CD1c-positive myeloid dendritic cell (primary cell): ENCODE data around the gene WFDC1.
"Not testable (repeated sequence)": the region's sequence is repeated elsewhere in the genome, so short reads cannot be mapped to it uniquely, and the experiment has no call there.

Experiments used
- DNase-seq: peaks from one replicate; pipeline ENCODE4 v3.0.0-alpha.2; 2016; ENCODE audit errors: extremely low spot score

WFDC1 gene

DNA sequence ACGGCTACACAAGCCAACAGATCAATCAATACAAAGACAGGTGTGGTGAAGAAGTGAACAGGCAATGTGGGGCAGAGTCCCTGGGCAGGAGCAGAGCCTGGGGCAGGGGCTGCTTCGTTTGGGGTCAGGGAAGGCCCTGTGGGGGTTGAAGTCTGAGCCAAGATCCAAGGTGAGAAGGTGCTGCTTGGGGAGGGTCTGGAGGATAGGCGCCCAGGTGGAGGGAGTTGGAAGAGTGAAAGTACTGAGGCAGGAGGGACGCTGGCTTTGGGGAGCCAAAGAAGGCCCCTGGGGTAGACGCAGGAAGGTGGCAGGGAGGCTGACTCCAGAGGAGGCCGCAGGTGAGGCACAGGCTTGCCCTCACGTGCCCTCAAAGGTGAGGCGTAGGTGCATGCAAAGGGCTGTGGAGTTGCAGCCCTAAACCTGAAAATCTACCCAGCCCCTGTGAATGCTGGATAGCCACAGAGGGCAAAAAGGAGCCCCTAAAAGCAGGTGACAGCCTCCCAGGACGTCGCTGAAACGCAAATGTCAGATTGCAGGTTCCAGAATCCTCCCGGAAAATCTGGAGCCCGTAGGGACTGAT, 33.3 kb downstream of the WFDC1 start:
- no peak for DNase-seq

DNA sequence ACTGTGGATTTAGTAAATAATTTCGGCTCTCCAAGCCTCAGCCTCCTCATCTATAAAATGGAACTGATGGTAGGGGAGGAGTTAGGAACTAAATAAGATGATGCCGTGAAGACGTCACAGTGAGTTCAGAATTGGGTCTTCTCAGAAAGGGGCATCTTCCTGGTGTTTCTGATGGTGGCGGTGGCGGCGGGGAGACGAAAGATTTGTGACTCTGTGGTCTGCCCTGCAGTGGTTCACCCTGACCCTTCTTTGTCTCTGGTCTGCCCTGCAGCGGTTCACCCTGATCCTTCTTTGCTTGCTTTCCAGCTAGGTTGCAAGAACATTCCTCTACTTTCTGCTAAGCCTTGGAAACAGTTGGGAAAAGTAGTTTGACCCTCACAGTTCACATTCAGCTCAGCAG, 34.3 kb downstream of the WFDC1 start:
- DNase-seq, result no peak

DNA sequence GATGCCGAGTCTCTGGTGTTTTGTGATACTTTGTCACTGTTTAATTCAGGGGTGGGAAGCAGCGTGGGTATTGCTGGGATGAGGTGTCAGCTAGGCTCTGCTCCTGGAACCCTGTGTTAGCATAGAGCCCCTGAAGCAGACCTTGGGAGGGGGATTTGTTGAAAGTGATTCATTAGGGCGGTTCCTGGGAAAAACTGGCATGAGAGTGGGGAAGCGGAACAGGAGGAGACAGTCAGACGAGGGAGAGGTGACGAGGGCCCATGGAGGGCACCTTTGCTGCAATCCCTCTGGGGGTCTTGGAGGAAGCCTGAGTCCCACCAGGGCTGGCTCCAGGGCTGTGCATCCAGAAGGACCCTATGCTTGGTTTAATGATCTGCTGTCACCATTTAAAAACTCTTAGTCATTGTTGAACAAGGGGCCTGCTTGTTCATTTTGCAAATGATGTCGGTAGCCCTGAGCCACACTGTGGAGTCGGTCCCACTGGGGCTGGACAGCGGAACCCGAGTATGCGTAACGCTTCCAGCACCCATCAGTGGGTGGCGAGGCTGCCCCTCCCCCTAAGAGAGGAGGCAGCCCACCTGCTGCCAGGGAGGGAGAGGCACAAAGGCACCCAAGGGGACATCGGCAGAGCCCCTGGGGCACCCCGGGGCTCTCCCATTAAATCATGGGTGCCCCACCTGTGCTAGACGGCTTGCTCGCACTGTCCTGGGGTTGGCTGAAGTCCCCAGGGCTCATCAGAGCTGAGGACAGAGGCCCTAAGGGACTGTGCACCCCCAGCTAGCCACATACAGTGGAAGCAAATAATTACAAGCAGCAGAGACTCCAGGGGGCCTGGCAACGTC, 35.4 kb downstream of the WFDC1 start:
- no peak for DNase-seq

DNA sequence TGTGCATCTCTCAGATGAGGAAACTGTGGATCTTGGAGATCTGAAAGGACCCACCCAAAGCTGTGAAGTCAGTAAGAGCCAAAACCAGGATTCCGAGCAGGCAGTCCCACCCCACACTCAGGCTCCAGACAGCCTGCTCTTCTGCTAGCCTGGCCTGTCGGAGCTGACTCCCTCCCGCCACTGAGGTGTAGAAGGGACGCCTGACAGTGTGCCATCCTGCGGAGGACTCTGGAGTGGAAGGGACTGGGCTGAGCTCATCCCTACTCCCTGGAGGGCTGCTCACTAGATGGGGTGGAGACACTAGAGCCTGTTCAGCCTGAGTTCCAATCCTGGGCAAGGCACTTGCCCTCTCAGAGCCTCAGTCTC, 36.0 kb downstream of the WFDC1 start:
- no peak for DNase-seq

DNA sequence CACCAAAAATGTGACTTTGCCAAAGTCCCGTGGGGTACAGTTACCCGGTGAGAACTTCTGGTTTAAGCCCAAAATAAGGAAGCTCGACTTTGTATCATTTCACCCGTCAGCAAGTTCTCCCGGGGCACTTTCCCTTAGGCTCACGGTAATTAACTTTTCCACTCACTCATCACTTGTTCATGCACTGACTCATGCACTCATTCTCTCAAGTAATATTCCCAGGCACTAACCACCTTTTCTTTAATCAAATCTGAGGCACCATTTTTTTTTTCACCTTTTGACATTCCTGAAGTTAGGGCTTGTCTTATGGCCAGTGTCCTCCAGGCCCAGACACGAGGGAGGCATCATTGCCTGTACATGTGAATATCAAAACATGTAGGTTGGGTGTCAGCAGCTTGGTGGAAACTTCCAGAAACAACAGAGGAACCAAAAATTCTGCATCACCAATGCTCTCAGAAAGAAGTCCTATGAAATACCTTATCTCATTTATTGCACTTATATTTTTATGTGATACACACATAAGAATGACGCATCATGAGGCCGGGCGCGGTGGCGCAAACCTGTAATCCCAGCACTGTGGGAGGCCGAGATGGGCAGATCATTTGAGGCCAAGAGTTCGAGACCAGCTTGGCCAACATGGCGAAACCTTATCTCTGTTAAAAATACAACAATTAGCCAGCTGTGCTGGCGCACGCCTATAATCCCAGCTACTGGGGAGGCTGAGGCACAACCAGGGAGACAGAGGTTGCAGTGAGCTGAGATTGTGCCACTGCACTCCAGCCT, 37.5 kb downstream of the WFDC1 start:
- DNase-seq, result no peak

DNA sequence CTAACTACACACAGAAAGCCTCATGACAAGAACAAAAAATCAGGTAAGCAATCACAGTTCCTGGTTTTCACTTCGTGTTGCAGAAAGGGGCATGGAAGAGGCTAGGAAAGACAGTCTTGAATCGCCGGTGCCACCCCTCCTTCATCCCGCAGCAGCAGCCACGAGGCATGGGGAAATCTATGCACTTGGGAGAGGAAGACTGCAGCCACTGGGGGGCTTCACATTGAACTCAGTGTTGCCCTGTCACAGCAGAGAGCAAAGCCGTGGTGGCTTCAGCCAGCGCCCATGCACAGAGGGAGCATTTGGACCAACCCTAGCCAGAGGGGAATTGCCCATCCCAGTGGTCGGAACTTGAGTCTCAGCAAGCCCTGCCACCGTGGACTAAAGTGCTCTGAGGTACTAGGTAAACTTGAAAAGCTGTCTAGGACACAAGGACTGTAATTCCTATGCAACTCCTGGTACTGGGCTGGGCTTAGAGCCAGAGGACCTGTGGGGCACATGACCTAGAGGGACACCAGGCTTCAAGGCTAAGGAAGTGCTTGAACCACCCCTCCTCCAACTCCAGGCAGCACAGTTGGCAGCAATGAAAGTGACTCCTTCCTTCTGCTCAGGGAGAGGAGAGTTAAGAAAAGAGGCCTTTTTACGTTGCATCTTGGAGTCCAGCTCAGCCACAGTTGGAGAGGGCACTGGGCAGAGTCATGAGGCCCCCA, 38.5 kb downstream of the WFDC1 start:
- no peak for DNase-seq

DNA sequence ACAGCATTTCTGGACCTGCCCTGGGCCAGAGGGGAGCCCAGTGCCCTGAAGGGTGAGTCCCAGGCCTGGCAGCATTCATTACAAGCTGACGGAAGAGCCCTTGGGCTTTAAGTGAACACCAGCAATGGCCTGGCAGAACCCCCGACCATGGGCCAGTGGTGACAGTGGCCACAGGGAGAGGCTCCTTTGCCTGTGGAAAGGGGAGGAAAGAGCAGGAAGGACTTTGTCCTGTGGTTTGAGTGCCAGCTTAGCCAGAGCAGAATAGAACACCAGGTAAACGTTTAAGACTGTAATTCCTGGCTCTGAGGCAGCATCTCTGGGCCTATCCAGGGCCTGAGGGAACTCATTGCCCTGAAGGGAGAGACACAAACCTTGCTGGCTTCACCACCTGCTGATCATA, 39.4 kb downstream of the WFDC1 start:
- no peak for DNase-seq

DNA sequence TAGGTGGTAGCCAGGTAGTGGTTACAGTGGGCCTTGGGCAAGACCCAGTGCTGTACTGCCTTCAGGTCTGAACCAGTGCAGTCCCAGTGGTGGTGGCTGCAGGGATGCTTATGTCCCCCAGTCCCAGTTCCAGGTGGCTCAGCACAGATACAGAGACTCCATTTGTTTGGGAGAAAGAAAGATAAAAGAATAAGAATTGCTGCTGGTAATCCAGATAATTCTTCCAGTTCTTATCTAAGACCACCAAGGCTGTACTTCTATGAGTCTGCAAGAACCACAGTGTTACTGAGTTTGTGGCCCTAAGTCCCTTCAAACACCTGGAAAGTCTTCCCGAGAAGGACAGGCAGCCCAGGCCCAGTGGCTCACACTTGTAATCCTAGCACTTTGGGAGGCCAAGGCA, 39.8 kb downstream of the WFDC1 start:
- DNase-seq, result no peak

DNA sequence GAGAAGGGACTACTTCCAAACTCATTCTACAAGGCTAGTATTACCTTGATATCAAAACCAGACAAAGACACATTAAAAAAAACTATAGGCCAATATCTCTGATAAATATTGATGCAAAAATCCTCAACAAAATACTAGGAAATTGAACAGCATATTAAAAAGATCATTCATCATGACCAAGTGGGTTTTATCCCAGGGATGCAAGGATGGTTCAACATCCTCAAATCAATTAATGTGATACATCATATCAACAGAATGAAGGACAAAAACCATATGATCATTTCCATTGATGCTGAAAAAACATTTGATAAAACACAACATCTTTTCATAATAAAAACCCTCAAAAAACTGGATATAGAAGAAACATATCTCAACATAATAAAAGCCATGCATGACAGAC, 42.6 kb downstream of the WFDC1 start:
- not testable (repeated sequence) for DNase-seq

DNA sequence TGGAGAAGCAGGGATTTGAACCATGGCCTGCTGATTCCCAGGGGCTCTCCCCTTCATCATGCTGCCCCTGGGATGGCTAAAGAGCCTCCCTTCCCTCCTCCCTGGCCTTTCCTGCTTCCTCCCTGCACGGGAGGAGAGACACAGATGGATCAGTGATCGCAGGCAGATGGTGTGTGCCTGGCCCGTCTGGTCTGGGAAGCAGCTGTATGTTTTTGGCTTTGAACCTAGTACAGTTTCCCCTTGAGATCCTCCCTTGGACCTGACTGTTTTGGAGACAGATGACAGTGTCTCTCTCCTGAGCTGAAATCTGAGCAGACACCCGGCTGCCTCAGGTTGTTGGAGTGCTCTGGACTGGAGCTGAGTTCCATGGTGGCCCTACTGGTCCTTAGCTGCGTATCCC, 44.6 kb downstream of the WFDC1 start:
- DNase-seq, result no peak

DNA sequence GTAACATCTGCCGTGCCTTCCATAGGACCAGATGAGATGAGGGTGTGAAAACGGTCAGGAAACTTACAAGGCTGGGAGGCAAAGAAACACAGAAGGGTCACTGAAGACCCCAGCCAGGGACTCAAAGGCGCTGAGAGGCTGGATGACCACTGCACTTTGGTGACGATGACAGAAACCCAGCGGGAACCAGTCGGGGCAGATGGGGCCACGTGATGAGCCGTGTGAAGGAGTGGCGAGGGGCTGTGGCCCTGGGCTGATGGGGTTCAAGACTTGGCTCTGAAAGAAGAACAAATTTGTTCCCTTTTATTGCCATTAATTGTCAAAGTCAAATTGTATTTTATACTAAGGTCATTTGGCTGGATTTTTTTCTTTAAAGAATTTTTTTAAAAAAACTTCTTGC, 45.1 kb downstream of the WFDC1 start:
- DNase-seq, result no peak

DNA sequence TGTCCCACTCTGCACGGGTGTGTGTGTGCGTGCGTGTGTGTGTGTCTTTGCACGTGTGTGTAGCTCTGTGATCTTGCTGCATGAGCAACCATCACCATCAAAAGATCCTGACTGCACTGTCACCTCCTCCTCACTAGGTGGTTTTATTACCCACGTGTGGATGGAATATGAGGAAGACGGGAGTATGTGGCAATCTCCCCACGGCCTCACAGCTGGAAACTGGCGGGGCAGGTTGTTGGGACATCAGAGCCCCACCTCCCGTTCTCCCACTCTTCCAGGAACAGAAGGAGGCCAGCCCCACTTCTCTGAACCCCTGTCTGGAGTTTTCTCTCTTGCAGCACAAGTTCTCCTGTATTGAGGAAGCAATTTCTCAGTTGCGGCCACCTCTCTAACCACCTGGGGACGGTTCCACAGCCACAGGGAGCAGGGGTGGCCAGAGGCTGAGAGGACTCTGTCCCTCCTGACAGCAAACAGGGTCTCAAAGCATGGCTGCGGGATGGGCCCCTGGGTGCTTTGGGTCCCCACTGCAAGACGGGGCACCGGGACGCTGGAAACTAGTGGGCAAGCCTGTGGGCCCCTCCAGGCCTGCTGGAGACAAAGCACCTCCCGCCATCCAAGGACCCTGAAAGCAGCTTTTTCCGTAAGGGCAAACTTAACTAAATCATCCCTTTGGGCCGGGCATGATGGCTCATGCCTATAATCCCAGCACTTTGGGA, 45.8 kb downstream of the WFDC1 start:
- DNase-seq, result peak; percentile 40

DNA sequence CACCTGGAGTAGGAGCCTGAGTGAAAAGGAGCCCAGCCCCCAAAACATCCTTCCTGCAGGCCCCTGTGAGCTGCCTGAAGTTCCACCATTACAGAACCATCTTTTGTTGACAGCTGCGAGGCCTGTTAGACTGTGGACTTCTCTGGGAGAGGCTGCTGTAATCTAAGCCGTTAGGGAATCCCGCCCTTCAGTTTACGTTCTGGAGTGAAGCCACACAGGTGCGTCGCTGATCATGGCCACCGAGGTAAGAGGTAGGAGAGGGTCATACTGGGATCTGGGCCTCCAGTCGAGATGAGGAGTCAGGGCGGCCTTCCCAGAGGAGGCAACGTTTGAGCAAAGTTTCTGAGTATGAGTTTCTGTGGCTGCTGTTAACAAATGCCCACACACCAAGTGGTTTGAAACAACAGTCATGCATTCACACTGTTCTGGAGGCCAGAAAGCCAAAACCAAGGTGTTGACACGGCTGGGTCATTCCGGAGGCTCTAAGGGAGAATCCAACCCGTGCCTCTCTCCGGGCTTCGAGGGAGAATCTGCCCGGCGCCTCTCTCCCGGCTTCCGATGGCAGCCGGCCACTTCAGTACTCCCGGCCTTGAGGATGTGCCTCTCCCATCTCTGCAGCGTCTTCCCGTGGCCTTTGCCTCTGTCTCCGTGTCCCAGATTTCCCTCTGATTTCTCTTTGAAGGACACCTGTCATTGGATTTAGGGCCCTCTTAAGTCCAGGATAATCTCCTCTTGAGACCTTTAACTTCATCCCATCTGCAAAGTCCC, 47.0 kb downstream of the WFDC1 start:
- DNase-seq, result no peak

DNA sequence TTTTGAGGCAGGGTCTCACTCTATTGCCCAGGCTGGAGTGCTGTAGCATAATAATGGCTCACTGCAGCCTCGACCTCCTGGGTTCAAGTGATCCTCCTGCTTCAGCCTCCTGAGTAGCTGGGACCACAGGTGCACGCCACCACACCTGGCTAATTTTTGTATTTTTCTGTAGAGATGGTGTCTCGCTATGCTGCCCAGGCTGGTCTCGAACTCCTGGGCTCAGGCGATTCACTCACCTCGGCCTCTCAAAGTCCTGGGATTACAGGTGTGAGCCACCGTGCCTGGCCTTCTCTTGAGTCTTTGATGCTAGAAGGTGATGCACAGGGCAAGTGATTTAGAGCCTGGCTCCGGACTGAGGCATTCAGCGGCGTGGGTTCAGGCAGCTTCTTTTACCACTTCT, 49.1 kb downstream of the WFDC1 start:
- DNase-seq, result not testable (repeated sequence)

DNA sequence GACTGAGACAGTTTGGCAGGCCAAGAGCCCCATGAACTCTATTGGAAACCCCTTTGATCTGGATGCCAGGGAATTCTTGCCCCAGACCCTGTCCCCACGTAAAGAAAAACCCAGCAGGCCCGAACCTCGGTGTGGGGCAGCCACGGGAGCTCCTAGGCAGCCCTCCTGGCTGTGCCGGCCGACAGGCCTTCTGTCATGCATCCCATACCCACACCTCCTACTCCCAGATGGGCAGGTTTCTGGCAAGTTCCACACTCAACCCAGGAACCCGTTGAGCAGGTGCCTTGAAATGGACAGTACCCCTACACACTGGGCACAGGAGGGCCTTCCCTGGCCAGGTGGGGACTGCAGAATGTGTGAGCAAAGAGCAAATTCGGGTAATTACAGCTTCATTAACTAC, 50.1 kb downstream of the WFDC1 start:
- no peak for DNase-seq

DNA sequence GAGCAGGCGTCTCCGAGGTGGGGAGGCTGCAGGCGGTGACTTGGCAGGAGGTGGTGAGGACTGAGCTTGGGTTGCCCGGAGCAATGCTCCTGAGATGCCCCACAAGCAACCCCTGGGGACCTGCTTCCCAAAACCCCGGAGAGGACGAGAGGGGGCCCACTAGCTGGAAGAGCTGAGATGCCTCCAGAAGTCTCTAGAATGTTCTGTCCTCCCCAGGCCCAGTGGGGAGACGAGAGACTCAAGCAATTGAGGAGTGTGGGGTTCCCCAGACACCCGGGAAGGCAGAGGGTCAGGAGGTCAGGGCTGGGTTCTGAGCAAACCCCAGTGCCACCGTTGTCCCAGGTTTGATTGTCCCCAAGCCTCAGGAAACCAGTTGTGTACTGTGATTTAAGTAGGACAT, 52.5 kb downstream of the WFDC1 start:
- no peak for DNase-seq

DNA sequence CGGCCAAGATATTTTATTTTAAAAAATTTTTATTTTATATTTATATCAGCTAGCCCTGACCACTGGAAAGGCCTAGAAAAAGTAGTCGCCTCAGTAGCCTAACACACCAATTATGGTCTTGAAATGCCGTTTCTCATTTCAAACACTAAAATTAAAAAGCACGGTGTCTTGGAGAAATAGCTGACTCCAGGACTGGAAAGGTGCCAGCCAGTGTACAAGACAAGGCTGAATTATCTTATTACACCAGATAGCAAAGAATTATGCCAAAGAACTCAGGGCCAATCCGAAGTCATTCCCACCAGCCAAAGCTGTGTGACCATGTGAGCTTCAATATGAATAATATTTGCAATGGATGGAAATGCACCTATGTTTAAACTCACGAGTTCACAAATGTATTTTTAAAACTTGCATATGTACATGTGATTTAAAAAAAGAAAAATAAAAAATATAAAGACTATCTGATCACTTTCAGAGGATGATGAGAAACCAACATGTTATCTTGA, 53.8 kb downstream of the WFDC1 start:
- DNase-seq, result no peak

DNA sequence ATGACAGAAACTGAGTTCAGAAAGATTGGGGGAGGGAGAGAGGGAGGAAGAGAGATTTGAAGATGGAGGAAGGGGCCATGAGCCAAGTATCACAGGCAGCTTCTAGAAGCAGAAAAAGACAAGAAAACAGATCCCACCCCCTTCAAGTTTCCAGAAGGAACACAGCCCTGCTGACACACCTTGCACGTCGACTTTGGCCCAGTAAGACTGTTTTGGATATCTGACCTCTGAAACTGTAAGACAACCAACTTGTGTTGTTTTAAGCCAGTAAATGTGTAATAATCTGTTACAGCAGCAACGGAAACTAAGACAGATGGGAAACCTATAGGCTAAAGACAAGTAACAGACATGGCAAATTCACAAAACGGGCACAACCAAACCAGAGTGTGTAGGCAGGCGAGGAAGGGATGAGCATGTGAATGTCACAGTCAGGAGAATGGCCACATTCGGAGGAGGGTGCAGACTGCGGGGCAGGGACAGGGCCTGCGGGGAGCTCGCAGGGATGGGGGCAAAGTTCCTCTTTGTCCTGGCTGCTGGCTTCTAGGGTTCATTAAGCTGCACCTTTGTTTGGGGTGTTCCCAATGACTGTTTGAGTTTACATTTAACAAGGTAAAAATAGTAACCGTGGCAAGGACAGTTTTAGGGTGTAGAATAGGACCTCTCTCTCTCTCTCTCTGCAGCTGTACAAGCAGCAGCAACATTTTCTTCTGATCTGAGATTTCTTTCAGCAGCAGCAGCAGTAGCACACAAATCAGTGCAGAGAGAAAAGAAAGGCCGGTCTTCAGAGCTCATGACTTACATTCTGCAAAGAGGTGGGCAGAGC, 55.4 kb downstream of the WFDC1 start:
- no peak for DNase-seq

DNA sequence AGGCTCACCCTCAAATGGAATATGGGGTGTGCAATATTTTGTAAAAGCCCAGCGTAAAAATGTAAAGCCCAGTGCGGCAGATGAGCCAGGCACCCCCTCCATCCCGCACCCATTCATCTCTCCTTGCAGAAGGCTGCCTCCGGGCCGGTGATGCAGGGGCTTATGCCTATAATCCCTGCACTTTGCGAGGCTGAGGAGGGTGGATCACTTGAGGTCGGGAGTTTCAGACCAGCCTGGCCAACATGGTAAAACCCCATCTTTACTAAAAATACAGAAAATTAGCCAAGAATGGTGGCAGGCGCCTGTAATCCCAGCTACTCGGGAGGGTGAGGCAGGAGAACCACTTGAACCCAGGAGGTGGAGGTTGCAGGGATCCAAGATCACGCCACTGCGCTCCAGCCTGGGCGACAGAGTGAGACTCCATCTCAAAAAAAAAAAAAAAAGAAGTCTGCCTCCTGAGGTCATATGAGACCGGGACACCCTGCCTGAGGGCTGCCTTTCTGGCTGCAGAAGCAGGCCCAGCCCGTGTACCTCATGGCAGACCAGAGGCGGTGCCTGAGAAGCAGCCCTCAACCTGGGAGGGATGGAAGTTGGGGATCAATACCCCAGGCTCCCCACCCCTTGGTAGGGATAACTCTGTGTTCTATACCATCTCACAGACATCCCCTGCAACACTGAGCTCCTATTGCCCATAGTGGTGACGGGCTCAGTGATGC, 56.2 kb downstream of the WFDC1 start:
- DNase-seq, result no peak
